ENCODE measurements around the gene BMPR1B.

The BMPR1B gene

DNA sequence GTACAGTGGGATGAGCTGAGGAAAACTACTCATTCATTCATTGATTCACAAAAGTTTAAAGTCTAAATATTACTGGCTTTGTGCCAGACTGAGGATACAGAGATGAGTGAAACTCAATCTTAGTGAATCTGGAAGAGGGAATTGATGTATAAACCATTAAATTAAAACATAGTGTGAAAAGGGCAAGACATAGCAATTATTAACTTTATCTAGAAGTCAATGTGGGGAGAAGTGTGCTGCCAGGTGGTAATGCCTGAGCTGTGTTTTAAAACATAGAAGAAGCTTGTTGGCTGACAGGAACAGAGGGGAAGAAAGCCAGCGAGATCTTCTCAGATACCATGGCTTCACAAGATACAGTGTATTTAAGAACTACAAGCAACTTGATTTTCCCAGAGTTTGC is 153.4 kb downstream of the BMPR1B start:
- DNase-seq (ENCODE audit: low read depth, low spot score): no peak

DNA sequence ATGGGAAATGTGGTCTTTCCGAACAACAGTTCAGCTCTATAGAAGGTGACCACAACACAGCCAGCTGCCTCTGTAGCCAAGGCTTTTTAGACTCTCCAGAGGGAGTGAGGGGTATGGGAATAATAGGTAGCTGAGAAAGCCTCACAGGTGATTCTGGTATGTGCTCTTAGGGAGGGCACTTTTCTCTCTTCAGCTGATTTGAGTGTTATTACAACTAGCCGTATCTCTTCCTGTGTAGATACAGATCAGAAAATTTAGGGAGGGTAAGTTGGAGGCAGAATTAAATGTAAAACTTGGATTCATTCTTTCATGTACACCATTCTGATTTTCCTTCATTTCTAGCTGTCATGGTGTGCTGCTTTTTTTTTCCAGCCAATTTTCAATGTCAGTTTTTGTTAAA is 154.9 kb downstream of the BMPR1B start:
- no peak for DNase-seq (ENCODE audit: low read depth, low spot score)

DNA sequence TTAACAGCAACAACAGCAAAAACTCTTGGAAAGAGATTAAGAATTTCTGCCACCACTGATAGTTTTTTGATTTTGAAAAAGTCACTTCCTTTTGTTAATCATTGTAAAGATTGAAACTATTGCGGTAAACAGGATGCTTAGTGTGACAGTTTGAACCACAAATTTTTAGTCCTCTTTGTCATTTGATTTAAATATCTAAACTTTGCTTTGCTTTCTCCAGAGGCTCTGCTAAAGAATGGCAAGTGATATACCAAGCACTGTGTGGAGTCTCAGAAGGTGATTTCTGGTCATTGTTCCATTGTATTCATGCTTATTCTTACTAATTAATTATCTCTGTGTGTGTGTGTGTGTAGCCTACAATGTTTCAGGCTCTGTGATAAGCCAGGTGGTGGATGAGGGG is 155.6 kb downstream of the BMPR1B start:
- no peak for DNase-seq (ENCODE audit: low read depth, low spot score)

DNA sequence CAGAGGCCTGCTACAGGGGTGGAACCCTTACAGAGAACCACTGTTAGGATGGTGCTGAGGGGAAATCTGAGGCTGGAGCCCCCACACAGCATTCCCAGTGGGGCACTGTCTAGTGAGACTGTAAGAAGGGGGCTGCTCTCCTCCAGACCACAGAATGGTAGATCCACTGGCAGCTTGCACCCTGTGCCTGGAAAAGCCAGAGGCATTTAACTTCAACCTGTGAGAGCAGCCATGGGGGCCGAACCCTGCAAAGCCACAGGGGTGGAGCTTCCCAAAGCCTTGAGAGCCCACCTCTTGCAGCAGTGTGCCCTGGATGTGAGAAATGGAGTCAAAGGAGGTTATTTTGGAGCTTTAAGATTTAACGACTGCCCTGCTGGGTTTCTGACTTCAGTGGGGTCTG is 159.4 kb downstream of the BMPR1B start:
- DNase-seq (ENCODE audit: low read depth, low spot score): no peak

DNA sequence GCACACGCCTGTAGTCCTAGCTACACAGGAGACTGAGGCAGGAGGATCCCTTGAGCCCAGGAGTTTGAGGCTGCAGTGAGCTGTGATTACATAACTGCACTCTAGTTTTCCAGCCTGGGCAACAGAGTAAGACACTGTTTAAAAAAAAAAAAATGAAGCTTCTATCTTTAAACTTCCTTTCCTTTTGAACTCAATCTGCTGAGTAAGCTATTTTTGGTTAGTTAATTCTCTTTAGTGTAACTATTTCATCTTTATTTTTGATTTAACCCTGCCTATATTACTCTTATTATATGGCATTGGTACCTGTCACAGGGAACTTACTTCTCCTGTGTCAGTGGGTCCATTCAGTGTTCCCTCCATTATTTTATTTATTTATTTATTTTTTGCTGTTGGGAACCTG is 160.8 kb downstream of the BMPR1B start:
- no peak for DNase-seq (ENCODE audit: low read depth, low spot score)

DNA sequence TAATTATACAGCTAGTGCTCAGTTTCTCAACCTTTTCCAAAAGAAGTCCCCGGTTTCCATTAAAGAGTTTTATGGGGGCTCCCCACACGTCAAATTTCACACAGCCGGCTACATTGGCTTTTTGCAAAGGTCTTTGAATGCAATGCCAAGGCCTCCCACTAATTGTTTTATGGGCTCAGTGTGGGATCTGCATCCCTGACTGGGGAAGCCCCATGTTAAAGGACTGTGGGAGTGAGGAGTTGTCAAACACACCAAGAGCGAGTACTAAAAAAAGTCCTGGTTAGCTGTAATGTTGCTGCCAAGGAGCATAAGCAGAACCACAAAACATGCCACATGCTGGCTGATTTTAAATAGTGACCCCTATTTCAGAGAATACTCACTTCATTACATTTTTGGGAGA is 162.6 kb downstream of the BMPR1B start:
- no peak for DNase-seq (ENCODE audit: low read depth, low spot score)

DNA sequence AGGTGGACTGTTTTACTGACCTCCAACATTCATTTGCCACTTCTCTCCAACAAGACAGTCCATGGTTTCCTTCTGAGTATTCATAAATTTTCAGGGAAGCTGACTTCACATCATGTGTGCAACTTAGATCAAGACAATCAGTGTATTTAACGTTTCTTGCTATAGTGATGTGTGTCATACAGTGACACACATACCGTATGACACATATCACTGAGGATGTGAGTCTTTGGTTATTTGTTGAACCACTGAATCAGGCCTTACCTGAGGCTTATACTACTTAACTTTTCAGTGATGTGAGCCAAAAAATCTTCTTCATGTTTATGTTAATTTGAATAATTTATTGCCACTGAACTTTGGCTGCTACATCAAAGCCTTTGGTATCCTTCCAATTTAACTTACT is 166.8 kb downstream of the BMPR1B start:
- no peak for DNase-seq (ENCODE audit: low read depth, low spot score)

DNA sequence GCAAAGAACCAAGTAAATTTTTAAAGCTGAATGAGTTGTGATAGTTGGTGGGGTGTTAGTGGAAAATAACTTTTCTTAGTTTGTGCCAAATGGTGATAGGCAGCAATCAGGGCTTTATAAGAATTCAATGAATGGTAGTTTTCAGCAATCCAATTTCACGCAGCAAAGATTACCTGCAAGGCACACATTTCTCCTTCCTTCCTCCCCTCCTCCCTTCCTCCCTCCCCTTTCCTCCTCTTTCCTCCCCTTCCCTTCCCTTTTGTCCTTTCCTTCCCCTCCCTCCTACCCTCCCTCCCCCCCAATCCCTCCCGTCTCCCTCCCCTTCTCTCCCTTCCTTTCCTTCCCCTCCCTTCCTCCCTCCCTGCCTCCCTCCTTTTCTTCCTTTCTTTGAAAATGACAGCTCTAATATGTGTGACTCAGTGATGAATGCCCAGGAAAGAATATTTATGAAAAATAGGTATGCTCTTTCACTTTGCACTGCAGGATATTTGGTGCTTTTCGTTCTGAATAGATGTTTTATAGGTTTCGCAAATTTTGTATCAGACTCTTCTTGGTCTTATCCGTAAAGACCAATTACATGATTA is 168.1 kb downstream of the BMPR1B start:
- DNase-seq (ENCODE audit: low read depth, low spot score): no peak

DNA sequence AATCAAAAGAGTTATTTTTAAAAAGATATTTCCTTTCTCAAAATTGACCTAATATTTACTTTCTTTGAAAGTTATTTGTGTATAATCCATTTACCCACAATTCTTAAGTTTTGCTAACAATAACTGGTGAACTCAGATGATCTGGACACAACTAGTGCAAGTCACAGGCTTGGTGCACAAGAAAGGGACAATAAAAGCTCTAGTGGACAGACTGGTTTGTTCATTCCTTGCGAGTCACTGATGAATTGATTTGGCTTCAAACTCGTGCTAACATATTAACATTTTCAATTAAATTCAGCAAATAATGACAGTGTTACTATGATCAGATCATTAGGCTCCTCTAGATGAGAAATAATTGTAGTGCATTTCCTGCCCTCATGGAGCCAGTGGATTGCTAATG is 169.2 kb downstream of the BMPR1B start:
- no peak for DNase-seq (ENCODE audit: low read depth, low spot score)

DNA sequence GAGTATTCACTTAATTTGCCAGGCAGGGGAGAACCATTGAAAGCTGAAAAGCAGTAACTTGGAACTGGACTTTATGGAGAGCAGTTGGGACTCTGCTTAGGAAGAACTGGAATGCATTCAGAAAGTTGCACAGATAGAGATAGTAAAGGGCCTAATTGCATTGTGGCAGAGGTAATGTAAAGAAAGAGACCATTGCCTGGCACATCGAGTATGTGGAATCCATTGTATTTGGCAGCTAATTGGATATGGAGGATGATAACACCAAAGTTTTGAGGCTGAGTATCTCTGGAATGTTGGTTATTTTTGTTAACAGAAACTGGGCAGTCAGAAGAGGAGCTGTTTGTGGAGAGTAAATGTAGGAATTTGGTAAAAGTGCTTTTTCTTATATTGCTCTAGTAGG is 169.9 kb downstream of the BMPR1B start:
- DNase-seq (ENCODE audit: low read depth, low spot score): no peak

DNA sequence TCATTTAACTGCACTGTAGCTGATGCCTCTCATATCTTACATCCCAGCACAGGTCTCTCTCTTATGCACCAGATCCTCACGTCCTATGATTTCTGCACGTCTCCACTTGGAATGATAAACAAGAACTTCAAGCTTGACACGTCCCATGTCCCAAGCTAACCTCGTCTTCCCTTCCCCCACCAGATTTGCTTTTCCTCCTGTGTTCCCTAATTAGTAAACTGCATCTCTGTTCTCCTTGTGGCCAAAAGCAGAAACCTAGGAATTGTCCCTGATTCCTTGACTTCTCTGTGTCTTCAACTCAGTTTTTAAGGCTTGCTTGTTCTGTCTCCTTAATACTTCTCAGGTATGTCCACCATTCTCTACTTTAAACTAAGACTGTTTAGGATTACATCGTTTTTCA is 171.9 kb downstream of the BMPR1B start:
- DNase-seq (ENCODE audit: low read depth, low spot score): no peak

DNA sequence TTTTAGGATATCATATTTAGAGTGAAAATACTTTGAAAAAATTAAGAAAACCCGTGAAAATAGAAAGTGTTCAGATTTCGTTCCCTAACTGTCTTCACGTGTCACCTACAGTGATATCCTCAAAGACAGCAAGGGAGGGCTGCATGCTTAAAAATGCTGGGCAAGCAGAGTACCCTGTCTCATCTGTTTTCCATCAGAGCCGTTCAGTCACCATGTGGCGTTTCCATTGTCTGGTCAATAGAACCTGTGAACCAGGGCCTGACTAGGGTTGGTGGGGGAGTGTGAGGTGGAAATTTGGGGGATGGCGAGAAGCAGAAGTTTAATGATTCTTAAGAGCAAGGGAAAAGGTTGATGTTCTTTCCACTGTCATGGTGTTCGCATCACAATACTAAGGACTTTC is 173.9 kb downstream of the BMPR1B start:
- no peak for DNase-seq (ENCODE audit: low read depth, low spot score)

DNA sequence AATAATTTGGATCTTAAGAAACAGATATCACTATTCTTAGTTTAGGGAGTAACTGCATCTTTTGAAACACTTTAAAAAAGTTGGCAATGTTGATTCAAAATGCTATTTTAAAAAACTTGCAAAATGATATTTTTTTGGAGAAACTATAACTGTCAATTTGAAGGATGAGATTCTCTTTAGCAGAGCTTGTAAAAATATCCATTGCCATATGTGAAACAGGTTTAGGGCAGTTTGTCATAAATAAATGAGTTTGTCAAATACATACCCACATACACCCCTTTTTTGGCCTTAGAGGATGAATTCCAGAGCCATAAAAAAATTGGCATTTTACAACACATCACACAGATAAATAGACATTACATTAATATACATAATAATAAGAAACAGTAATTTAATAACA is 174.6 kb downstream of the BMPR1B start:
- DNase-seq (ENCODE audit: low read depth, low spot score): no peak

DNA sequence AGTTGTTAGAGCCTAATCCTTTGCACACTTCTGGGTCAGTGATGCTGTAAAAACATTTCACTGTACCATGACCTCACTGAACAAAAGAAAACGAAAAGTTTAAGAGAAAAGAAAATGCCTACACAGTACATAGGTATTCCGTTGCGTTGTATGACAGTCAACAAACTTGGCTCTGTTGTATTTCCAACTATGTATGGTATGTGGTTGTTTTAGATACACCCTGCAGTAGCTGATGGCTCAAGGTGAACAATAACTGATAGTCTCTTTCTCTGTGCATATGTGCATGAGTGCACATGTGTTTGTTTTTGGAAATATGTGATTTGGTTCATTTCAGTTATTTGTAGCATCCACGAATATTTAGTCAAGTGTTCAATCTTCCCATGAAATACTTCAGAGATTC is 176.0 kb downstream of the BMPR1B start:
- no peak for DNase-seq (ENCODE audit: low read depth, low spot score)

DNA sequence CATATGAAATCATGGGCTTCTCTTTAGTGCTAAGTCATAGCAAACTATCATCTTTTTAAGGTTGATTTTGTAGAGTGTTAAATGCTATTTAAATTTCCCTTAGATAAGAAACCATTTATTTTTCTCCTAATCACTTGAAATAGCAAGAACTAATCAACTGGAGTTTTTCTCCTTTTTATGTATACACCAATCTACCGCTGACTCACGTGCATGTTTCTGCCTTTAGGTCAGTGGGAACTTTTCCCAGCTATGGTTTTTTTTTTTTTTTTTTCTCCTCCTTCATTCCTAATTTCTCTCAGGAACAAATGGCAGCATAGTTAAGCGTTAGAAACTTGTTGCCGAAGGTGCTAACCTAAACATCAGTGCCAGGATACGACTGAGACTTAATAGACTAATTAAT is 176.4 kb downstream of the BMPR1B start:
- no peak for DNase-seq (ENCODE audit: low read depth, low spot score)

DNA sequence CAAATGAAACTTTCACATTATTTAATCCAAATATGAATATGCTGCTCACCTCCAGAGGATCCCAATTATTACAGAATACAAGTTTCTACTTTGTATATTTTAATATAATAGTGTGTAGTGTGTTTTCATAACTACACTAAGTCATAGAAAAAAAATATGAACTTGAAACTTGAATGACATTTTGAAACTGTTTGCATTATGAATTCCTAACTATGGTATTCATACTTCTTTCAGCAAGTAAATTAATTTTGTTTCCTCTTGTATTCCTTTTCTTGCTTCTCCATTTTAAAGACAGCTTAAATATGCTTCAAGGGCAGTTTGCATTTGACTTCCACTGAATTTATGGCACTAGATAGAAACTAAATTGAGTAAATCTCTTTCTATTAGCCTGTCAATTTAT is 177.1 kb downstream of the BMPR1B start:
- no peak for DNase-seq (ENCODE audit: low read depth, low spot score)

DNA sequence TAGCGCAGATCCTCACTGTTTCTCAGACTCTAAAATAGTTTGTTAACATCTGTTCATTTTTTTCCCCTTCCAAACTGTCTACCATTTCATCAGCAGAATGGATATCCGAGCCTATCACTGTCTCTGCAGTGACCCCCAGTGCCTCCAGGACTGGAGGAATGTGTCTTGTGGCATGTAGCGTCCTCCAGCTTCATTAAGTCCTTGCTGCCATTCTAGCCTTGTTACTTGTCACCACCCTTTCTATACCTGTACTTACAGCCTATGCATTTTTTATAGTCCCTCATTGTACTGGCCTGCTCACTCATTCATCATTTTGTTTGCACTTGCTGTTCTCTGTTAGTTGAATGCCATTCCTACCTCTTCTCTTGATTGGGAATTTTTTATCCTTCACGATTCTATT is 179.1 kb downstream of the BMPR1B start:
- DNase-seq (ENCODE audit: low read depth, low spot score): no peak

DNA sequence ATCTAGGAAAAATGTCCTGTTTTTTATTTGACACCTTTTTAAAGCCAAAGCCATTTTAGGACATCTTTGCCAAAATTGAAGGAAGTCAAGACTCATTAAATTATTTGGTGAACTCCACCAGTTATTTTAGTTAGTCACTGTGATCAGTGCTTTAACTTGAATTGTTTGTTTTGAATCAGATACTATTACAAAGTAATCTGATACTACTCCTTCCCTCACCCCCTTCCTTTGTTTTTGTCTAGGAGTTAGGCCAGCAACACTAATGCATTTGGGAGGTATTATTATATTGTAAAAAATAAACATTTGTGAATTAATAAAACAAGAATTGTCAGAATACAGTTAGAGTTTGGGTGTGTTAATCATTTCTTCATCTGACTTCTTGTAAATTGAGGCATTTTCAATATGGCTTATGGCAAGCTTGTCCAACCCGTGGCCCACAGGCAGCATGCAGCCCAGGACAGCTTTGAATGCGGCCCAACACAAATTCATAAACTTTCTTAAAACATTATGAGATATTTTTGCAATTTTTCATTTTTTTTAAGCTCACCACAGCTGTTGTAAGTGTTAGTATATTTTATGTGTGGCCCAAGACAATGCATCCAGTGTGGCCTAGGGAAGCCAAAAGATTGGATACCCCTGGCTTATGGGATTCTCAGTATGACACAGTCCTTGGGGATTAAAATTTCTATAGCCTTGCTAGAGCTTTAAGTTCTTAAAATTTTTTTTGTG is 182.2 kb downstream of the BMPR1B start:
- DNase-seq (ENCODE audit: low read depth, low spot score): no peak

DNA sequence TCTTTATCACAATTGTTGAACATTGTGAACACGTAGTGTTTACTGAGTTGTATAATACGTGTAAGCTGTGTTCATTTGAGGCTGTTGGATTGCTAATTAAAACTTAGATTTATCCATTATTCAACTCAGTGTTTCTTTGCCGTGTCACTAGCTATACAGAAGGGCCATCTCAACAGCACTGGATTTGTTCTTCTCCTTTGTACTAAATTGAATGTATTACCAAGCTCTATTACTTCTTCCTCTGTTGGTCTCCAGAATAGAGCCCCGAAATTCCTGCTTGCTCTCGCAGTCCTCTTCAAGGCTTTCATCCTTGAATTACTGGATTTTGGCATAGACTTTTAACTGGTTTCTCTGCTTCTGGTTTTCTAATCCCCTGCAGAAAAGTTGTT is 182.8 kb downstream of the BMPR1B start:
- no peak for DNase-seq (ENCODE audit: low read depth, low spot score)

DNA sequence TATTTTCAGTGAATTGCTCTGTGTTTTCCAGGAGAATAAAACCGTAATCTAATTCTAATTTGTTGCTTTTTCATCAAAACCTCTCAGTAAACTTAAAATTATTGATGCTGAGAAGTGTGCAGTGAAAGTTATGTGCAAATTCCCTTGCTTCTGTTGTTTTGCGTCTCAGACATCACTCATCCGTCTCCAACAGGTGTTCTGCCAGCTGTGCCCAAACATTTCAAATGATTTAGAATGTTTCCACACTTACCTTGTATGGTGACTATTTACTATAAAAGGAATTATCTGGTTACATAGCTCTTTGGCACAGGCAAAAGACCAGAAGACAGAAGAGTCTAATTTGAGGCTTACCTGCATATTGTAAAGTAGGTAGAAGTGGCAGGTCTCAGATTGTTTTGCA is 184.0 kb downstream of the BMPR1B start:
- no peak for DNase-seq (ENCODE audit: low read depth, low spot score)

DNA sequence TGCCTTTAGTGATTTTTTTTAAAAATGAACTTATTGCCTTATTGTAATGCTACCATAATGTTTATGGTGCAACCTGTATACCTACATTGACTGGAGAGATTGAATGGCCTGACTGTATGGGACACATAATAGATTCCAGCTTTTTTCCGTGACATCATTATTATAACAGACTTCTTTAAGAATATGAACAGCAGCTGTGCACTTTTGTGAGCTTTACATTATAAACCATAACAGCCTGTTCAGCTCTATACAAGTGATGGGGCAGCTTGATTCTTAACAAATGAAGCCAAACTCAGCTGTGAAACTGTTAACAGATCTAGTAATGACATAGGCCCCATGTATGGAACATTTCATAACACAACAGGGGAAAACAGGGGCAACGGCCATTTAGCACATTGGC is 187.0 kb downstream of the BMPR1B start:
- no peak for DNase-seq (ENCODE audit: low read depth, low spot score)

DNA sequence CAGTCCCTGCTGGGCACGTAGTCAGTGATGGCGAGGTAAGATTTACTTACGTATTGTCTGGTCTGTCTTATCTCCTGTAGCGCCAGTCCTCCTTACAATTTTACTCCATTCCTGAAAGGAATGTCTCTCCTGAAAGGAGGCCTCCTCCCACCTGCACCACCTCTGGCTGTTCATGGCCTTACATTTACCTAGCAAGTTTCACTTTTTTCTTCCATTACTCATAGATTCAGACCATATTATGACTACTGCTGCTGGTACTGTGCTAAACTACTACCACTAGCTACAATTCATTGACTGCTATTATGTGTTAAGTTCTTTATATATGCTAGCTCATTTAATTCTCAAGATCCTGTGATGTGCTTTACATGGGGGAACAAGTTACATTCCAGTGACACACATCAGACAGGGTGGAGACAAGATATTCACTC is 189.9 kb downstream of the BMPR1B start:
- DNase-seq (ENCODE audit: low read depth, low spot score): no peak

DNA sequence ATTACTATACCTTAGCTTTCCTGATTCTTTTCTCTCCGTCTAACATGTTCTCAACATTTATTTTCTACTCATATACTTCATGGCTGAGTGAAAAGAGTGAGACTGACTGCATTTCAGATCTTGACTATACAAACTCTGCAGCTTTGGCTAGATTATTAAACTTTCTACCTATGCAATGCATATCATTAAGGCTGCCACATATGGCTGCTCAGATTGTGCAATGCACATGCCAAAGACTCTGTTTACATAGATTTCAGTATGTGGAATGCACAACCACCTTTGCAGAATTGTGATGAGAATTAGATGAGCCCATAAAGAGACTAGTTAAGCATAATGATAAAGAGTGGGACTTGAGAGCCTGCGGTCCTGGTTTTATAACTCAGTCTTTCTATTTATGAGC is 196.5 kb downstream of the BMPR1B start:
- no peak for DNase-seq (ENCODE audit: low read depth, low spot score)

DNA sequence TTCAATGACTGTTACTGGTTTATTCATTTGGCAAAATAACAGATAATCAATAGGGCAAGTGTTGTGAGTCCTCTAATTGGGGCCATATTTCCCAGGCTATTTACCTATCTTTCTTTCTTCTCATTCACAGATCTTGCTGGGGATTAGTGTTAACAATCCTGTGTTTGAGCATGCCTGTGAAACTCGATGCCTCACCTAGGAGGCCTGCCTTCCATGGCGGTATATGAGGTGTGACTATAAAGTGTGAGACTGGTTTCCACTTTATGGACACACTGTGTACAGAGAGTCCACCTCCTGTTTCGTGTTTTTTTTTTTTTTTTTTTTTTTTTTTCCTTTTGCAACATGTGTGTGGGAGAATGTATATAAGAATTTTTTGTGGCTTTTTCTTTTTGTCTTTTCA is 199.3 kb downstream of the BMPR1B start:
- no peak for DNase-seq (ENCODE audit: low read depth, low spot score)
